ENCODE results near the gene CYP4B1.

GRCh38 chr1:46755121-46755520 is 43.7 kb upstream of the CYP4B1 start:
- TF ChIP-seq MAX (IDR thresholded peaks at IDR 0.05): no peak
- no peak for TF ChIP-seq SIN3A (IDR thresholded peaks at IDR 0.05; ENCODE audit: low read depth)
- TF ChIP-seq EZH2phosphoT487 (IDR thresholded peaks at IDR 0.05; ENCODE audit: borderline replicate concordance): no peak
- TF ChIP-seq YY1 (IDR thresholded peaks at IDR 0.05; ENCODE audit: extremely low read depth, insufficient replicate concordance, low read depth, low read length): no peak
- TF ChIP-seq EZH2 (IDR thresholded peaks at IDR 0.05): no peak
- TF ChIP-seq, protein P1, sequence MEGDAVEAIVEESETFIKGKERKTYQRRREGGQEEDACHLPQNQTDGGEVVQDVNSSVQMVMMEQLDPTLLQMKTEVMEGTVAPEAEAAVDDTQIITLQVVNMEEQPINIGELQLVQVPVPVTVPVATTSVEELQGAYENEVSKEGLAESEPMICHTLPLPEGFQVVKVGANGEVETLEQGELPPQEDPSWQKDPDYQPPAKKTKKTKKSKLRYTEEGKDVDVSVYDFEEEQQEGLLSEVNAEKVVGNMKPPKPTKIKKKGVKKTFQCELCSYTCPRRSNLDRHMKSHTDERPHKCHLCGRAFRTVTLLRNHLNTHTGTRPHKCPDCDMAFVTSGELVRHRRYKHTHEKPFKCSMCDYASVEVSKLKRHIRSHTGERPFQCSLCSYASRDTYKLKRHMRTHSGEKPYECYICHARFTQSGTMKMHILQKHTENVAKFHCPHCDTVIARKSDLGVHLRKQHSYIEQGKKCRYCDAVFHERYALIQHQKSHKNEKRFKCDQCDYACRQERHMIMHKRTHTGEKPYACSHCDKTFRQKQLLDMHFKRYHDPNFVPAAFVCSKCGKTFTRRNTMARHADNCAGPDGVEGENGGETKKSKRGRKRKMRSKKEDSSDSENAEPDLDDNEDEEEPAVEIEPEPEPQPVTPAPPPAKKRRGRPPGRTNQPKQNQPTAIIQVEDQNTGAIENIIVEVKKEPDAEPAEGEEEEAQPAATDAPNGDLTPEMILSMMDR (IDR thresholded peaks at IDR 0.05 in 2 of 3, conservative IDR thresholded peaks at IDR 0.05 in 1 of 3; ENCODE audit: borderline replicate concordance in 1 of 3, insufficient read depth in 1 of 3, low read depth in 2 of 3, low read length in 2 of 3): no peak
- no peak for TF ChIP-seq CEBPB (IDR thresholded peaks at IDR 0.05; ENCODE audit: low read depth)
- no peak for TF ChIP-seq POLR2A (IDR thresholded peaks at IDR 0.05; ENCODE audit: borderline replicate concordance, extremely low read depth, insufficient read depth, insufficient read length)
- TF ChIP-seq, protein P2, sequence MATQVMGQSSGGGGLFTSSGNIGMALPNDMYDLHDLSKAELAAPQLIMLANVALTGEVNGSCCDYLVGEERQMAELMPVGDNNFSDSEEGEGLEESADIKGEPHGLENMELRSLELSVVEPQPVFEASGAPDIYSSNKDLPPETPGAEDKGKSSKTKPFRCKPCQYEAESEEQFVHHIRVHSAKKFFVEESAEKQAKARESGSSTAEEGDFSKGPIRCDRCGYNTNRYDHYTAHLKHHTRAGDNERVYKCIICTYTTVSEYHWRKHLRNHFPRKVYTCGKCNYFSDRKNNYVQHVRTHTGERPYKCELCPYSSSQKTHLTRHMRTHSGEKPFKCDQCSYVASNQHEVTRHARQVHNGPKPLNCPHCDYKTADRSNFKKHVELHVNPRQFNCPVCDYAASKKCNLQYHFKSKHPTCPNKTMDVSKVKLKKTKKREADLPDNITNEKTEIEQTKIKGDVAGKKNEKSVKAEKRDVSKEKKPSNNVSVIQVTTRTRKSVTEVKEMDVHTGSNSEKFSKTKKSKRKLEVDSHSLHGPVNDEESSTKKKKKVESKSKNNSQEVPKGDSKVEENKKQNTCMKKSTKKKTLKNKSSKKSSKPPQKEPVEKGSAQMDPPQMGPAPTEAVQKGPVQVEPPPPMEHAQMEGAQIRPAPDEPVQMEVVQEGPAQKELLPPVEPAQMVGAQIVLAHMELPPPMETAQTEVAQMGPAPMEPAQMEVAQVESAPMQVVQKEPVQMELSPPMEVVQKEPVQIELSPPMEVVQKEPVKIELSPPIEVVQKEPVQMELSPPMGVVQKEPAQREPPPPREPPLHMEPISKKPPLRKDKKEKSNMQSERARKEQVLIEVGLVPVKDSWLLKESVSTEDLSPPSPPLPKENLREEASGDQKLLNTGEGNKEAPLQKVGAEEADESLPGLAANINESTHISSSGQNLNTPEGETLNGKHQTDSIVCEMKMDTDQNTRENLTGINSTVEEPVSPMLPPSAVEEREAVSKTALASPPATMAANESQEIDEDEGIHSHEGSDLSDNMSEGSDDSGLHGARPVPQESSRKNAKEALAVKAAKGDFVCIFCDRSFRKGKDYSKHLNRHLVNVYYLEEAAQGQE (IDR thresholded peaks at IDR 0.05; ENCODE audit: low read depth): no peak
- TF ChIP-seq ZBTB33 (IDR thresholded peaks at IDR 0.05; ENCODE audit: extremely low read depth, insufficient replicate concordance, low read length): no peak
- TF ChIP-seq POLR2AphosphoS5 (IDR thresholded peaks at IDR 0.05; ENCODE audit: low read depth, low read length): no peak
- TF ChIP-seq ZNF274 (IDR thresholded peaks at IDR 0.05; ENCODE audit: low read depth, low read length): no peak
- TF ChIP-seq CBX3 (IDR thresholded peaks at IDR 0.05; ENCODE audit: low read depth): no peak
